Trophoblast cell (in vitro differentiated cells and primary cell): ENCODE data around the gene UGT1A10.

ENCODE experiments used
- DNase-seq, 2 donors: peaks; one replicate each; pipeline ENCODE4 v3.0.0-alpha.2; 2016
- H2AFZ ChIP-seq: 2 replicates; pipeline ENCODE4 v1.6.1; 2013; ENCODE audit warnings: low read length, moderate library complexity, mild to moderate bottlenecking; ENCODE audit not compliant: insufficient read depth, poor library complexity
- H2AK5ac ChIP-seq: 2 replicates; pipeline ENCODE4 v1.6.1; 2013; ENCODE audit warnings: mild to moderate bottlenecking, low read length
- H2BK120ac ChIP-seq: 2 replicates; pipeline ENCODE4 v1.6.1; 2013; ENCODE audit warnings: low read length, mild to moderate bottlenecking, moderate library complexity; ENCODE audit not compliant: insufficient read depth, poor library complexity
- H2BK12ac ChIP-seq: 2 replicates; pipeline ENCODE4 v1.6.1; 2013; ENCODE audit warnings: mild to moderate bottlenecking, low read length, moderate library complexity
- H2BK5ac ChIP-seq: 2 replicates; pipeline ENCODE4 v1.6.1; 2013; ENCODE audit warnings: low read length, low read depth, moderate library complexity, mild to moderate bottlenecking; ENCODE audit not compliant: poor library complexity
- H3K14ac ChIP-seq: 2 replicates; pipeline ENCODE4 v1.6.1; 2013; ENCODE audit warnings: mild to moderate bottlenecking, low read length
- H3K18ac ChIP-seq: 2 replicates; pipeline ENCODE4 v1.6.1; 2013; ENCODE audit warnings: mild to moderate bottlenecking, low read length
- H3K23ac ChIP-seq: 2 replicates; pipeline ENCODE4 v1.6.1; 2013; ENCODE audit warnings: low read length
- H3K27ac ChIP-seq: 2 replicates; pipeline ENCODE4 v1.5.1; 2013; ENCODE audit warnings: low read depth, mild to moderate bottlenecking, inconsistent platforms, low read length, moderate library complexity
- H3K27me3 ChIP-seq: 2 replicates; pipeline ENCODE4 v1.6.1; 2013; ENCODE audit warnings: inconsistent platforms, mild to moderate bottlenecking, low read length, moderate library complexity; ENCODE audit not compliant: insufficient read depth
- H3K36me3 ChIP-seq, 2 experiments: 1 replicate in 1 of 2; 2 replicates in 1 of 2; pipeline ENCODE4 v1.6.1; 2013; ENCODE audit warnings: low read length in 2 of 2, mild to moderate bottlenecking in 2 of 2, moderate library complexity in 1 of 2; ENCODE audit not compliant: insufficient read depth in 2 of 2, control insufficient read depth in 1 of 2
- H3K4ac ChIP-seq: 2 replicates; pipeline ENCODE4 v1.6.1; 2013; ENCODE audit warnings: low read depth, mild to moderate bottlenecking, low read length, moderate library complexity
- H3K4me1 ChIP-seq, 2 experiments: 1 replicate in 1 of 2; 2 replicates in 1 of 2; pipeline ENCODE4 v1.6.1; 2013; ENCODE audit warnings: low read length in 2 of 2, mild to moderate bottlenecking in 2 of 2, moderate library complexity in 1 of 2; ENCODE audit not compliant: insufficient read depth in 2 of 2, control insufficient read depth in 1 of 2
- H3K4me2 ChIP-seq: 2 replicates; pipeline ENCODE4 v1.6.1; 2013; ENCODE audit warnings: inconsistent platforms, mild to moderate bottlenecking, low read length, moderate library complexity
- H3K4me3 ChIP-seq: 2 replicates; pipeline ENCODE4 v1.5.1; 2013; ENCODE audit warnings: mild to moderate bottlenecking, low read depth, low read length, inconsistent platforms
- H3K79me1 ChIP-seq: one replicate; pipeline ENCODE4 v1.6.1; 2013; ENCODE audit warnings: low read length
- H3K79me2 ChIP-seq: 2 replicates; pipeline ENCODE4 v1.6.1; 2013; ENCODE audit warnings: low read length, mild to moderate bottlenecking; ENCODE audit not compliant: control insufficient read depth, insufficient read depth, poor library complexity
- H3K9ac ChIP-seq: 2 replicates; pipeline ENCODE4 v1.6.1; 2013; ENCODE audit warnings: mild to moderate bottlenecking, low read length
- H3K9me3 ChIP-seq: 2 replicates; pipeline ENCODE4 v1.6.1; 2013; ENCODE audit warnings: low read depth, mild to moderate bottlenecking, control low read depth, inconsistent platforms, low read length; ENCODE audit not compliant: insufficient read depth
- H4K12ac ChIP-seq: 2 replicates; pipeline ENCODE4 v1.6.1; 2013; ENCODE audit warnings: low read depth, mild to moderate bottlenecking, low read length, moderate library complexity
- H4K8ac ChIP-seq: 2 replicates; pipeline ENCODE4 v1.6.1; 2013; ENCODE audit warnings: low read depth, mild to moderate bottlenecking, low read length, moderate library complexity
- H4K91ac ChIP-seq: one replicate; pipeline ENCODE4 v1.6.1; 2013; ENCODE audit warnings: low read depth, mild to moderate bottlenecking, low read length, moderate library complexity
- WGBS: extraction: QIAGEN DNeasy Blood & Tissue Kit; methylation state at CpG from one replicate; pipeline ENCODE4 v1.1.7; 2013; ENCODE audit warnings: missing lambda C conversion rate; ENCODE audit not compliant: insufficient read length, insufficient coverage; ENCODE audit errors: extremely low coverage; 5-methylcytosine and 5-hydroxymethylcytosine counted together

Gene UGT1A10

GRCh38 chr2:233796254-233796653 lies 160.0 kb downstream of the UGT1A10 start:
- no CpG with 5 or more reads among the region's 9 CpGs for WGBS
- Histone ChIP-seq H3K18ac (no peak overlapping the region), H2BK120ac (no peak overlapping the region), H3K23ac (no peak overlapping the region), H4K8ac (no peak overlapping the region), H3K36me3 (no peaks in the 10 kb centered on the region), H3K14ac (no peak overlapping the region), H3K4me1 (no peaks in the 10 kb centered on the region), H3K79me1 (no peaks in the 10 kb centered on the region), H3K4me2 (no peak overlapping the region), H3K4me3 (no peak overlapping the region), H2AFZ (no peak overlapping the region), H3K9ac (no peak overlapping the region), H2BK5ac (no peak overlapping the region), H3K9me3 (peaks cover 15% of the 10 kb centered on the region), H3K79me2 (no peaks in the 10 kb centered on the region), H3K4ac (no peak overlapping the region), H3K27me3 (no peaks in the 10 kb centered on the region), H2AK5ac (no peak overlapping the region), H4K91ac (no peak overlapping the region), H4K12ac (no peak overlapping the region), H3K27ac (no peak overlapping the region), H2BK12ac (no peak overlapping the region)
- no peak for DNase-seq

GRCh38 chr2:233798335-233799086 lies 162.3 kb downstream of the UGT1A10 start:
- no peak overlapping the region for H2AFZ ChIP-seq
- no peak overlapping the region for H4K8ac ChIP-seq
- H3K18ac ChIP-seq, result no peak overlapping the region
- H2BK12ac ChIP-seq, result no peak overlapping the region
- H3K27me3 ChIP-seq, result no peaks in the 10 kb centered on the region
- no peak overlapping the region for H3K14ac ChIP-seq
- no peak overlapping the region for H3K9ac ChIP-seq
- H2BK5ac ChIP-seq, result no peak overlapping the region
- no peak overlapping the region for H3K27ac ChIP-seq
- H3K79me1 ChIP-seq, result no peaks in the 10 kb centered on the region
- H4K91ac ChIP-seq, result no peak overlapping the region
- no peak overlapping the region for H2AK5ac ChIP-seq
- no peaks in the 10 kb centered on the region for H3K4me1 ChIP-seq
- H3K4me3 ChIP-seq, result no peak overlapping the region
- no peak overlapping the region for H3K4ac ChIP-seq
- H3K9me3 ChIP-seq, result peaks cover 15% of the 10 kb centered on the region
- H3K23ac ChIP-seq, result no peak overlapping the region
- no peak overlapping the region for H2BK120ac ChIP-seq
- DNase-seq, result no peak
- no peaks in the 10 kb centered on the region for H3K36me3 ChIP-seq
- WGBS, result no CpG with 5 or more reads among the region's 14 CpGs
- no peaks in the 10 kb centered on the region for H3K79me2 ChIP-seq
- H4K12ac ChIP-seq, result no peak overlapping the region
- no peak overlapping the region for H3K4me2 ChIP-seq

GRCh38 chr2:233799087-233799665 lies 162.9 kb downstream of the UGT1A10 start:
- H2BK120ac ChIP-seq, result no peak overlapping the region
- H3K79me1 ChIP-seq, result no peaks in the 10 kb centered on the region
- H3K27me3 ChIP-seq, result no peaks in the 10 kb centered on the region
- H3K4me3 ChIP-seq, result no peak overlapping the region
- no peaks in the 10 kb centered on the region for H3K79me2 ChIP-seq
- H4K91ac ChIP-seq, result no peak overlapping the region
- H3K23ac ChIP-seq, result no peak overlapping the region
- H3K18ac ChIP-seq, result no peak overlapping the region
- H3K4me2 ChIP-seq, result no peak overlapping the region
- no peak overlapping the region for H2AK5ac ChIP-seq
- H3K14ac ChIP-seq, result no peak overlapping the region
- H2BK5ac ChIP-seq, result no peak overlapping the region
- H2AFZ ChIP-seq, result no peak overlapping the region
- no peak overlapping the region for H3K9ac ChIP-seq
- no peak for DNase-seq
- no peak overlapping the region for H2BK12ac ChIP-seq
- H3K4me1 ChIP-seq, result no peaks in the 10 kb centered on the region
- peaks cover 14% of the 10 kb centered on the region for H3K9me3 ChIP-seq
- H4K8ac ChIP-seq, result no peak overlapping the region
- WGBS, result no CpG with 5 or more reads among the region's 7 CpGs
- no peaks in the 10 kb centered on the region for H3K36me3 ChIP-seq
- no peak overlapping the region for H4K12ac ChIP-seq
- H3K4ac ChIP-seq, result no peak overlapping the region
- H3K27ac ChIP-seq, result no peak overlapping the region

GRCh38 chr2:233799716-233800115 lies 163.5 kb downstream of the UGT1A10 start:
- H3K36me3 ChIP-seq, result no peaks in the 10 kb centered on the region
- H3K18ac ChIP-seq, result no peak overlapping the region
- H4K8ac ChIP-seq, result no peak overlapping the region
- no peak overlapping the region for H3K4me2 ChIP-seq
- H3K9ac ChIP-seq, result no peak overlapping the region
- no peak overlapping the region for H2AK5ac ChIP-seq
- no peaks in the 10 kb centered on the region for H3K79me1 ChIP-seq
- H3K27ac ChIP-seq, result no peak overlapping the region
- peaks cover 15% of the 10 kb centered on the region for H3K9me3 ChIP-seq
- H3K27me3 ChIP-seq, result no peaks in the 10 kb centered on the region
- no peak overlapping the region for H2BK5ac ChIP-seq
- no peak overlapping the region for H3K4ac ChIP-seq
- H3K4me3 ChIP-seq, result no peak overlapping the region
- H2BK120ac ChIP-seq, result no peak overlapping the region
- H3K79me2 ChIP-seq, result no peaks in the 10 kb centered on the region
- no peak overlapping the region for H4K91ac ChIP-seq
- no peak overlapping the region for H2BK12ac ChIP-seq
- H4K12ac ChIP-seq, result no peak overlapping the region
- H3K23ac ChIP-seq, result no peak overlapping the region
- no peak overlapping the region for H3K14ac ChIP-seq
- no peaks in the 10 kb centered on the region for H3K4me1 ChIP-seq
- DNase-seq, result no peak
- WGBS, result no CpG with 5 or more reads among the region's 5 CpGs
- H2AFZ ChIP-seq, result no peak overlapping the region
